MM.1S (cell line): ENCODE measurements around the gene NCSTN.

Source experiments
- EZH2 ChIP-seq: fragments of 300-600 bp; sonication (generic); optimal IDR thresholded peaks from 2 replicates; pipeline ENCODE3; 2017; ENCODE audit warnings: low read depth, mild to moderate bottlenecking, antibody characterized with exemption, low read length, mixed read lengths
- EZH2phosphoT487 ChIP-seq: fragments of 300-600 bp; sonication (generic); IDR thresholded peaks from 2 replicates; pipeline ENCODE4 v1.6.1; 2018; ENCODE audit warnings: antibody characterized with exemption, low read length
- TF ChIP-seq, protein P1 (sequence below): fragments of 300-600 bp; sonication (generic); IDR thresholded peaks from 2 replicates; pipeline ENCODE4 v1.5.1; 2016; ENCODE audit warnings: antibody characterized with exemption, low read length, mixed read lengths

DNA sequence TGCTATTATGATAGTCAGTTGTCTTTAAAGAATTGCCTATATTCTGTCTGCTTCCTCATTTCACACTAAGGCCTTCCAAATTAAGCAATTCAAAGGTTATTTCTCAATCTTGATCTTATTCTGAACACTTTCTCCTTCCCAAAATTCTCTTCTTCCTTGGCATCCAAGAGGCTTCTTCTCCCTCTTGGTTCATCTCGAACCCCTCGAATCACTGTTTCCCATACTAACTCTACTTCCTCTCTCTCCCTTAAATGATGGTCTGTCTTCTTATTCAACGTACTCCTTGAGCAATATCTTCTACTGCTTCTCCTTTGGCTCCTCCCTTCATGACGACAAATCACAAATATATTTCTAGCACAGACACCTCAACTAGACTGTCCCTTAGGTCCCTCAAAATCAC, 4.6 kb upstream of the NCSTN start:
- TF ChIP-seq, protein P1, sequence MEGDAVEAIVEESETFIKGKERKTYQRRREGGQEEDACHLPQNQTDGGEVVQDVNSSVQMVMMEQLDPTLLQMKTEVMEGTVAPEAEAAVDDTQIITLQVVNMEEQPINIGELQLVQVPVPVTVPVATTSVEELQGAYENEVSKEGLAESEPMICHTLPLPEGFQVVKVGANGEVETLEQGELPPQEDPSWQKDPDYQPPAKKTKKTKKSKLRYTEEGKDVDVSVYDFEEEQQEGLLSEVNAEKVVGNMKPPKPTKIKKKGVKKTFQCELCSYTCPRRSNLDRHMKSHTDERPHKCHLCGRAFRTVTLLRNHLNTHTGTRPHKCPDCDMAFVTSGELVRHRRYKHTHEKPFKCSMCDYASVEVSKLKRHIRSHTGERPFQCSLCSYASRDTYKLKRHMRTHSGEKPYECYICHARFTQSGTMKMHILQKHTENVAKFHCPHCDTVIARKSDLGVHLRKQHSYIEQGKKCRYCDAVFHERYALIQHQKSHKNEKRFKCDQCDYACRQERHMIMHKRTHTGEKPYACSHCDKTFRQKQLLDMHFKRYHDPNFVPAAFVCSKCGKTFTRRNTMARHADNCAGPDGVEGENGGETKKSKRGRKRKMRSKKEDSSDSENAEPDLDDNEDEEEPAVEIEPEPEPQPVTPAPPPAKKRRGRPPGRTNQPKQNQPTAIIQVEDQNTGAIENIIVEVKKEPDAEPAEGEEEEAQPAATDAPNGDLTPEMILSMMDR = no peak
- no peak for TF ChIP-seq EZH2
- no peak for TF ChIP-seq EZH2phosphoT487
